Calu3 (cell line): ENCODE data around the gene ANXA11. TPM values are rescaled to one million over a fixed set of nuclear protein-coding genes. Genes with fewer than 3 reads are reported as not detected.

Experiments used
- BruUV-seq: library from RNA; stranded (reverse); fragments of 400-500 nt; replicated peaks from 2 replicates; lab custom pipeline; 2021; lab: Mats Ljungman, UMichigan
- CTCF ChIA-PET: fragments of 300-600 bp; sonication (Branson Sonifier 250); formaldehyde crosslinking; loops from one replicate; lab custom pipeline; 2022; ENCODE audit warnings: antibody characterized with exemption; lab: Charles Lee
- DNase-seq: peaks from one replicate; pipeline ENCODE4 v3.0.0; 2022
- H3K27ac Mint-ChIP-seq: one replicate; pipeline ENCODE4 v1.8.0; 2022; ENCODE audit warnings: mixed read lengths; ENCODE audit not compliant: unreplicated experiment
- H3K27me3 Mint-ChIP-seq: one replicate; pipeline ENCODE4 v1.8.0; 2022; ENCODE audit warnings: mixed read lengths; ENCODE audit not compliant: unreplicated experiment
- H3K36me3 Mint-ChIP-seq: one replicate; pipeline ENCODE4 v1.8.0; 2022; ENCODE audit warnings: mild to moderate bottlenecking, moderate library complexity, mixed read lengths; ENCODE audit not compliant: insufficient read depth, unreplicated experiment
- H3K4me1 Mint-ChIP-seq: one replicate; pipeline ENCODE4 v1.8.0; 2022; ENCODE audit warnings: mild to moderate bottlenecking, low read depth, mixed read lengths; ENCODE audit not compliant: unreplicated experiment
- H3K4me3 Mint-ChIP-seq: one replicate; pipeline ENCODE4 v1.8.0; 2022; ENCODE audit warnings: mild to moderate bottlenecking, low read depth, moderate library complexity, mixed read lengths; ENCODE audit not compliant: unreplicated experiment
- H3K9me3 Mint-ChIP-seq: one replicate; pipeline ENCODE4 v1.8.0; 2022; ENCODE audit warnings: low read depth, mixed read lengths; ENCODE audit not compliant: unreplicated experiment
- intact Hi-C: fragments of 100-400 bp; cut with micrococcal nuclease; formaldehyde crosslinking; loops from one replicate; pipeline ENCODE4 v1.10.0; 2022; ENCODE audit not compliant: unreplicated experiment
- total RNA-seq: library from RNA; stranded (reverse); gene quantifications from 2 replicates; pipeline ENCODE4 v1.2.3, GENCODE V29; 2022
- TF ChIP-seq, protein P1 (sequence below): fragments of 200-600 bp; IDR thresholded peaks from one replicate; pipeline ENCODE4 v1.8.0; 2022; ENCODE audit warnings: antibody characterized with exemption; ENCODE audit not compliant: unreplicated experiment

The ANXA11 gene
- total RNA-seq, 1 experiment from 2014 or later, result 835 TPM

DNA sequence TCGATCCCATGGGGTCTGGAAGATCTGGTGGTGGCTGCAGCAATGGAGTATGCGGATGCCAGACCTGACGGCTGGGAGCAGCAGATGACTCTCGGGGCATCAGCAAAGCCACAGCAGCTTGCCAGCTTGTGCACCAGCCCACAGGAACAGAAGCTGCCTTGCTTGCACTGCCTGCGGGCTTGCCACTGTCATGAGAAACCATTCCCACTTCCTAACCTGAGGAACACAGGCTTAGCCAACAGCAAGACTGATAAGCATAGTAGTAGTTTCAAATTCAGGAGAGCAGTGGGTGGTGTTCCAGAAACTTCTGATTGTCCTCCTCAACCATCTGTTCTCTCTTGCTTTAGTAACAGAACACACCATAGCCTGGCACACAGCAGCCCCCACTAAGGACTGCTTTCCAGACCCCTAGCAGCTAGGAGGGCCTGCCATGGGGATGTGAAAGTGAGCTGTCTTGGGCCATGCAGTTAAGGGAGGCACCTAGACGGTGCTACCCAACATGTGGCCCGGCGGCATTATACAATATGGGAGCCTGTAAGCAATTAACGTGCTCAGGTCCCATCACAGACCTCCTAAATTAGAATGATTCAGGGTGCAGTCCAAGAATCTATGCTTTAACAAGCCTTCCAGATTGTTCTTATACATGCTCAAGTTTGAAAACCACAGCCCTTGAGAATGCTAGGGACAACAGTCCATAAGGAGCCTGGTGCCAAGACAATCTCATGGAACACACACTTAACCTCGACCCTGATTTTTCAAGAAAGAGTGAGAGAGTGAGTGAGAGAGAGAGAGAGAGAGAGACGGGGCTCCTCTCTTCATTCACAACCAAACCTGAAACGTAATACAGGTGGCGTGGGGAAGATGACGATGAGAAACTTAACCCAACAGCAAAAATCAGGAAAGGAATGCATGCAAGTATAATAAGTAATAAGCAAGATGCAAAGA is 7.1 kb downstream of the ANXA11 start:
- H3K27ac Mint-ChIP-seq, result peak overlapping the region; percentile 94
- CTCF ChIA-PET, result interaction anchor here (0.7 to 2.0 kb wide), 2 partner anchors 9 to 55 kb away, joined by 6 to 7 read pairs; no protein-coding TSS in a partner anchor
- TF ChIP-seq, protein P1, sequence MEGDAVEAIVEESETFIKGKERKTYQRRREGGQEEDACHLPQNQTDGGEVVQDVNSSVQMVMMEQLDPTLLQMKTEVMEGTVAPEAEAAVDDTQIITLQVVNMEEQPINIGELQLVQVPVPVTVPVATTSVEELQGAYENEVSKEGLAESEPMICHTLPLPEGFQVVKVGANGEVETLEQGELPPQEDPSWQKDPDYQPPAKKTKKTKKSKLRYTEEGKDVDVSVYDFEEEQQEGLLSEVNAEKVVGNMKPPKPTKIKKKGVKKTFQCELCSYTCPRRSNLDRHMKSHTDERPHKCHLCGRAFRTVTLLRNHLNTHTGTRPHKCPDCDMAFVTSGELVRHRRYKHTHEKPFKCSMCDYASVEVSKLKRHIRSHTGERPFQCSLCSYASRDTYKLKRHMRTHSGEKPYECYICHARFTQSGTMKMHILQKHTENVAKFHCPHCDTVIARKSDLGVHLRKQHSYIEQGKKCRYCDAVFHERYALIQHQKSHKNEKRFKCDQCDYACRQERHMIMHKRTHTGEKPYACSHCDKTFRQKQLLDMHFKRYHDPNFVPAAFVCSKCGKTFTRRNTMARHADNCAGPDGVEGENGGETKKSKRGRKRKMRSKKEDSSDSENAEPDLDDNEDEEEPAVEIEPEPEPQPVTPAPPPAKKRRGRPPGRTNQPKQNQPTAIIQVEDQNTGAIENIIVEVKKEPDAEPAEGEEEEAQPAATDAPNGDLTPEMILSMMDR, result no peak
- H3K36me3 Mint-ChIP-seq, result peaks cover 97% of the 10 kb centered on the region
- no peaks in the 10 kb centered on the region for H3K27me3 Mint-ChIP-seq
- DNase-seq, result no peak
- H3K4me3 Mint-ChIP-seq, result peak overlapping the region; percentile 86
- BruUV-seq, result TSS peak; percentile 0
- peaks cover 80% of the 10 kb centered on the region for H3K4me1 Mint-ChIP-seq
- intact Hi-C loops, result loop anchor here (2.0 kb wide), 1 partner anchor 39 kb away; no protein-coding TSS in a partner anchor
- H3K9me3 Mint-ChIP-seq, result no peaks in the 10 kb centered on the region

DNA sequence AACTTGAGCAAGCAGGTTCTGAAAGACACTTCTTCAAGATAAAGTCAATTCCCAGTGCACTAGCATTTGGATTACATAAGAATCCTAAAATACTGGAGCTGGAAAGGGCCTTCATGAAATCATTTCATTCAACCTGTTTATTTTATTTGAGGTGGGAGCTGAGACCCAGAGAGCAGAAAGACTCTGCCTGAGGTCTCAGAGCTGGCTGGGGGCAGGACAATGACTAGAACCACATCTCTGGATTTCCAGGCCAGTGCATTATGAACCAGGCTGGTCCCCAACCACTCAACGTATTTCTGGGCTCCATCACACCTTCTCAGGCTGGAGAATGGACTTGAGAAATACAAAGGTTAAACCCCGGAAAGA is 8.4 kb downstream of the ANXA11 start:
- peak overlapping the region; percentile 86 for H3K4me3 Mint-ChIP-seq
- CTCF ChIA-PET, result interaction anchor here (0.7 to 2.6 kb wide), 8 partner anchors 9 to 1432 kb away, joined by 3 to 11 read pairs (median 6); partner anchors contain the start of gene ANXA11

DNA sequence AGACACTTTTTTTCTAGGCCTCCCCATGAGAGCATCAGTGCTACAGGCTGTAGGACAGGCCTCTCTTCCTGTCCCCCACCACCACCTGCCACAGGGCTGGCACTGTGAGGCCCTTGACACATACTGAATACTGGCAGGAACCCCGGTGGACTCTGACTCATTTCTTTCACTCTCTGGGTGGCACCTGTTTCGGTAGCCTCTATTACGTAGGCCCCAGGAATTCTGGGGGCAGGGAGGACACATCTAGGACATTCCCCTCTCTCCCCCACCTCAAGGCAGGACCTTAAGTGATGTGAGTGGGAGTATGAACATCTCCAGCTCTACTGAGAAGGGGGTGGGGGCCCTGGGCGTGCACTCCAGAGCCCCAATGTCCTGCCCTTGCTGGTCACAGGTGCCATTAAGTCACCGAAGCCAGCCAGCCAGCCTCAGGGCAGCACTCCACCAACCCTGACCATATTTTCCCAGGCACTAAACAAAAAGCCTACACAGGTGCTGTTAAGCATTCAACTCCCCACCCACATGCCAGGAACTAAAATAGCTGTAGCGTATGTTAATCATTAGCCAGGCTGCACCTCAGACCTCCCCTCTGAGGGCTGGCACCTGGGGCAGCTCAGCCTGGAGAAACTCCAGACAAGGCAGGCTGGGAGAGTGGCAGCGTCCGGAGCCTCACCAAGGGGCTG is 8.9 kb downstream of the ANXA11 start:
- H3K9me3 Mint-ChIP-seq, result peaks cover 5% of the 10 kb centered on the region
- H3K4me1 Mint-ChIP-seq, result peaks cover 76% of the 10 kb centered on the region
- H3K27ac Mint-ChIP-seq, result peak overlapping the region; percentile 94
- peaks cover 95% of the 10 kb centered on the region for H3K36me3 Mint-ChIP-seq
- CTCF ChIA-PET, result interaction anchor here (0.9 to 2.6 kb wide), 8 partner anchors 8 to 53 kb away, joined by 4 to 11 read pairs (median 6); partner anchors contain the start of gene ANXA11
- H3K27me3 Mint-ChIP-seq, result no peaks in the 10 kb centered on the region
- DNase-seq, result peak; percentile 95
- TF ChIP-seq, protein P1, result no peak
- BruUV-seq, result no TSS peak
- H3K4me3 Mint-ChIP-seq, result peak overlapping the region; percentile 86
- intact Hi-C loops, result loop anchor here (1.0 to 2.0 kb wide), 2 partner anchors 8 to 38 kb away; no protein-coding TSS in a partner anchor

More for the DNA sequence above, 8.4 kb downstream of the ANXA11 start:
- Mint-ChIP-seq H3K27ac (peak overlapping the region; percentile 94), H3K27me3 (no peaks in the 10 kb centered on the region), H3K4me1 (peaks cover 76% of the 10 kb centered on the region), H3K36me3 (peaks cover 95% of the 10 kb centered on the region), H3K9me3 (peaks cover 5% of the 10 kb centered on the region)
- TF ChIP-seq, protein P1, result no peak
- DNase-seq, result no peak
- intact Hi-C loops, result loop anchor here (1.0 to 2.0 kb wide), 2 partner anchors 7 to 38 kb away; no protein-coding TSS in a partner anchor
- BruUV-seq, result TSS peak; percentile 98

DNA sequence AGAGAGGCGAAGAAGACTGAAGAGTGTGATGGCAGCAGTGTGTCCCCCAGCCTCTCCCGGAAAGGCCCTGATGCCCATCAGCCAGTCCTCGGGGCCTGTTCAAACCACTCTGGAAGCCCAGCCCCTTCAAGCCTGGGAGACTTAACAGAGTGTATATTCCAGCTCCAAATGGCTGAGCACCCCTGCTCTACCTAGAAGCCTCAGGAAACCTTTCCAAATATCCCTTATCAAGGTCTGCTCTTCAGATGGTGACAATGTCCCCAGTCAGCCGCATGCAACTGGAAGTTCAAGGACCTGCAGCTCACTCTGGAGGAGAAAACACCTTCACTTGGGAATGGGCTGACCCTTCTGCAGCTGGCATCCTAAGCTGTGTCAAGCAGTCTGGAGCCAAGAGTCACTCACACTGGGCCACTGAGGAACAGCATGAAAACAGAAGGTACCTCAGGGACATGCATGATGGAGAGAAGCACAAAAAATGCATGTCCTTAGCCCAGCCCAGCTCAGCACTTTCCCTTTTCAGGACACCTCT is 10.2 kb downstream of the ANXA11 start:
- Mint-ChIP-seq H3K27ac (peak overlapping the region; percentile 94), H3K9me3 (peaks cover 5% of the 10 kb centered on the region), H3K4me3 (peak overlapping the region; percentile 86), H3K27me3 (no peaks in the 10 kb centered on the region), H3K4me1 (peaks cover 69% of the 10 kb centered on the region), H3K36me3 (peaks cover 87% of the 10 kb centered on the region)
- BruUV-seq, result no TSS peak
- TF ChIP-seq, protein P1, result no peak
- DNase-seq, result no peak
- CTCF ChIA-PET, result interaction anchor here (1.2 to 2.6 kb wide), 4 partner anchors 8 to 27 kb away, joined by 4 to 11 read pairs (median 8); no protein-coding TSS in a partner anchor
- intact Hi-C loops, result no loop called here
